CD4-positive, alpha-beta T cell treated with Interleukin-17A for 4 hours (primary cell): Measurements from ENCODE around the gene ASIP.

Source experiments
- DNase-seq: peaks from one replicate; pipeline ENCODE4 v3.0.0-alpha.2; 2020; ENCODE audit warnings: mixed read lengths

The ASIP gene

GRCh38 chr20:34312544-34313217 lies 71.5 kb downstream of the ASIP start:
- peak; percentile 88 for DNase-seq

- DNase-seq, result no peak
Observed at GRCh38 chr20:34315236-34315635, 74.0 kb downstream of the ASIP start.

- no peak for DNase-seq
Observed at GRCh38 chr20:34316196-34316814, 75.1 kb downstream of the ASIP start.
